Stimulated activated CD8-positive, alpha-beta memory T cell treated with anti-CD3 and anti-CD28 coated beads, Interleukin-4, amount 100 ng/mL, for 24 hours (primary cell): ENCODE measurements around the gene GIN1.
"Not testable (repeated sequence)": the region's sequence is repeated elsewhere in the genome, so short reads cannot be mapped to it uniquely, and the experiment has no call there.

Experiments used
- DNase-seq: peaks from one replicate; pipeline ENCODE4 v3.0.0-alpha.2; 2020; ENCODE audit warnings: low read depth

GIN1 gene

DNA sequence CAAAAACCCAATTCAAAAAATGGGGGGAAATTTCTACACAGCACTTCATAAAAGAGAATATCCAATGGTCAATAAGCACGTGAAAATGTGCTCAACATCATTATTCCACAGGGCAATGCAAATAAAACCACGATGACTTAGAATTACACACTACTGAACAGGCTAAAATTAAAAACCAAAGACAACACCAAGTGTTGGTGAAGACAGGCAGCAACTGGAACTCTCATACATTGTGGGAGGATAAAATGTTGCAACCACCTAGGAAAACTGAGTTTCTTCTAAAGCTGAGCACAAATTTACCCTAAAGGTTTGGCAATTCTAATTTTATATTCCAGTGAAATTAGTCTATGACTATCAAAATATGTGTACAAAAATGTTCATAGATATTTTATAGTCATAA, 9.5 kb downstream of the GIN1 start:
- no peak for DNase-seq

DNA sequence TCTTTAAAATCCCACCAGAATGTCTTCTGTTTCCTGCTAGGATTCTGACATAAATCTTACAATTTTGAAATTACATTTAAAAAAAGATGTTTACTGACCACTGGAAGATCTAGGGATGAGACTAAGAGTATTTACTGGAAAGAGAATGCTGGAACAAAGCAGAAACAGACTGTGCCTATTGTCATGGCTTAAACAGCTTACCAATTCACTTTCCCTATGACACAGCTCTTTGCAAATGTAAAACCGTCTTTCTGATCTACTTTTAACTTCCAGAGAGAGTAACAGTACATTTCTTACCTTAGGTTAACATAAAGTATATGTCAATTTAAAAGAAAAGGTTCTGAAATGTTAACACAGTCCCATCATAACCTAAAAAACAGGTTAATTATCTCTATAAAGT, 10.7 kb downstream of the GIN1 start:
- no peak for DNase-seq

DNA sequence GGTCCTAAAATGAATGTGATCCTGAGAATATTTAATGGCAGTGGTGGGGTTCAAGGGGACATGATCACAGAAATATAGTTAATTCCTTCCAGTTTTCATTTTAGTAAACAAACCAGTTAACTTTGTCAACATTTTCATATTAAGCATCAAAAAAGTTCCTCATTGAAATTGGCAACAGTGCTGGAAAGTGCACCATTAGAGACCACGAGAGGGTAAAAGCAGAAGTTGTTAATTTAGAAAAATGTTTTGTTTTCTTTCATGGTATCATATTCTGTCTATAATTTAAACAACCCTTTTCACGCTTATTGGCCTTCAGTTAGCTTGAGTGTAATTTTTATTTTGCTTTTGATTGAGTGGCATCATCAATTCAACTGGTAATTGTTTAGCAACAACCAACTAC, 11.9 kb downstream of the GIN1 start:
- DNase-seq, result no peak

DNA sequence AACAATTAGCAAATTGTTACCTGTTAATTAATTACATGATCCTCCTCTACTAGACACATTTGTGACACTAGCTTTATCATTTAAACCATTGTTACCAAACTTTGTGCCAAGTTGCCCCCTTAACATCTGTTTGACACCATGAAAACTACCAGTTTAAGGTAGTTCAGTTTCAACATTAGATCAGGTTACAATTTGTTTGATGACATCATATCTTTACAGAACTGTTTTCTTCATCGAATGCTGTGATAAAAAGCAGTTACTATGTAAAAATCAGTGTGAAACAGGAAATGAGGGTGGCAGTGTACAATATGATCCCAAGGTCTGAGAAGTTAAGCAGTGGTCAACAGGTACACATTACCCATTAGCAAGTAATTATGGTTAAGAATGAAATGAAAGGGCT, 17.7 kb downstream of the GIN1 start:
- DNase-seq, result no peak

DNA sequence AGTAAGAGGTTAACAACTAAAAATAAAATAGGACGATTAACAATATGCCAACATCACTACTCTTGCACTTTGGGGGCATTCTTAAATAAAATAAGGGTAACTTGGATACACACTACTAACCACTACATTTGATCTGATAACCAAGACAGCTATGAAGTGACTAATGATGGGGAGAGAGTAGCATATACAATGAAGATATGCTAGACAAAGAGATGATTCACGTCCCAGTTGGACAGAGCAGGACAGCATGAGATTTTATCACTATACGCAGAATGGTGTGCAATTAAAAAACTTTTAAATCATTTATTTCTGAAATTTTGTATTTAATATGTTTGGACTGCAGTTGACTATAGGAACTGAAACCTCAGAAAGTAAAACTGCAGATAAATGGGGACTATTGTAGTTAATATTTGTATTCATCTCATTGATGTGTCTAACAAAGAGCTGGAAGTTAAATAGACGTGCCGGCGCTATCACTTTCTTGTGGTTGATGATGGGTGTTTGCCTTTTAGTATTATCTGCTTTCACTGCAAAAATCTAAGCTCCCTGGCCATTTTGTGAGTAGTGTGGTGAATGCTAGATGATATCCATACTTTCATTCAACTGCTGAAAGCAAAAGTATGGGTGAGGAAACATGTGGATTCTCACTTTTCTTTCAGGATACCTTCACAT, 18.7 kb downstream of the GIN1 start:
- DNase-seq, result no peak

DNA sequence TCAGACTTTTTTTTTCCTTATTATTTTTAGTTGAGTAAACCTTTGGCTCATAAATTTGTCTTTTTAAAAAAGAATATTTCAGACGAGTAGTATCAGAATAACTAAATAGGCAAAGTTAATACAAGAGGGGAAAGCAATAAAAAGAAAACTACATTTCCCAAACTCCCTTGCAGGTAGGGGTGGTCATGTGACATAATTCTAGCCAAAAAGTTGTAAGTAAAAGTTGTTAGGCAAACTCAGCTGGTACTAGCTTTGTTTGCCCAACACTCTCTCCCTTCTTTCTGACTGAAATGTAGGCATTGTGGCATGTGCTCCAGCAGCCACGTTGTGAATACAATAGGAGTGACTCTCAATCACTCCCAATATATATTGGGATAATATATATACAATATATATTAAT, 20.9 kb downstream of the GIN1 start:
- DNase-seq, result no peak

DNA sequence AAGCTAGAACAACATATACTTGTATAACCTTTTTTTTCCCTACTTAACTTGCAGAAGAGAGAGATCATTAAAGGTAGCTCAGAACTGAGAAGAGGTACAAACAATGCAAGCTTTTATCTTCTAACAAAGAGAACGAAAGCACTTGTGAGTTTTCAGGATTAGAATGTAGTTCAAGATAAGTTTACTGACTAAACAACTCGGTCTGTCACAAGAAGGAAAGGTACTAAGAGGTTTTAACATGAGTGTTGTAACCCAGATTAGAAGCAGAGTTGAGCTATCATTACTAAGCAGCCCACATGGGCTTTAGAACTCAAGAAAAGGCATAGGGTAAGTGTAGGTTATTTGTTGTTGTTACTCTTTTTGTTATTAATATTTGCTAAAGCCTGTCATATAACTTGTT, 25.2 kb downstream of the GIN1 start:
- DNase-seq, result no peak

DNA sequence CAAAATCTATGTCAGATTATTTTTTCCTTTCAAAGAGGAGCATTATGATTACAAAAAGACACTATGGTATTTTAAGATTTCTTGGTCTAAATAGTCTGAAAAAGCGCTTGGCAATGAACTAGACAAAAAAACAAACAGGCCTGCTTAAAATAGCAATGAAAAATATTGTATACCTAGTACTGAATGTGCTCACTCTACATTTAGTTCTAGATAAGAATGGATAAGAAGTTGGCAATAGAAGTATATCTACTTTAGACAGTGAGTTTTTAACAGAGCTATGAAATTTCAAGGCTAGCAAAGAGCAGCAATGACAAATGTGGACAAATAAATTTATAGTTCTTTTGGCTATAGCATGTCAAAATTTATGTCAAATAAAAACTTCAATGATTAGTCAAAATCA, 26.2 kb downstream of the GIN1 start:
- no peak for DNase-seq

DNA sequence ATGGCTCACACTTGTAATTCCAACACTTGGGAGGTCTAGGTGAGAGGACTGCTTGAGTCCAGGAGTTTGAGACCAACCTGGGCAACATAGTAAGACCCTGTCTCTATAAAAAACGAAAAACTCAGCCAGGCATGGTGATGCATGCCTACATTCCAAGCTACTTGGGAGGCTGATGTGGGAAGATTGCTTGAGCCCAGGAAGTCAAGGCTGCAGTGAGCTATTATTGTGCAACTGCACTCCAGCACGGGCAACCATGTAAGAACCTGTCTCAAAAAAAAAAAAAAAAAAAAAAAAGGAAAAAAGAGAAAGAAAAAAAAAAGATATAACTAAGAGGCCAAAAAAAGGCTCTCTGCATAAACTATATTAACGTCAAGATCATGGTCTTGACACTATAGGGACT, 27.3 kb downstream of the GIN1 start:
- DNase-seq, result no peak

DNA sequence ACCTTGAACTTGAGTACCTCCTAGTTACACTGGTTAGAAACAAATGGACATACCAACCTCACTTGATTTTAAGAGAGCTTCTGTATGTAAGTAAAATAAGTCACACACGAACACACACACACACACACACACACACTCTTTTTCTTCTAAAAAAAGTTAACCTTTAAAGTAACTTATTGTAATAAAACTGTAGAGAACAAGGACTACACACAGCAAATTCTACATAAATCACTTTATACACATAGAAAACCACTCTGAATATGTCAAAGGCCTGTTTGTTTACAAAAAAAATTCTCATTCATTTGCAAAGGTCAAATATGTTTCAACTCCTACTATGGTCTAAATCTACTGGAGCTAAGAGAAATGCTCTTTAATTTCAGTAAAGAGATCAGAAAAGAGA, 29.1 kb downstream of the GIN1 start:
- DNase-seq, result no peak

DNA sequence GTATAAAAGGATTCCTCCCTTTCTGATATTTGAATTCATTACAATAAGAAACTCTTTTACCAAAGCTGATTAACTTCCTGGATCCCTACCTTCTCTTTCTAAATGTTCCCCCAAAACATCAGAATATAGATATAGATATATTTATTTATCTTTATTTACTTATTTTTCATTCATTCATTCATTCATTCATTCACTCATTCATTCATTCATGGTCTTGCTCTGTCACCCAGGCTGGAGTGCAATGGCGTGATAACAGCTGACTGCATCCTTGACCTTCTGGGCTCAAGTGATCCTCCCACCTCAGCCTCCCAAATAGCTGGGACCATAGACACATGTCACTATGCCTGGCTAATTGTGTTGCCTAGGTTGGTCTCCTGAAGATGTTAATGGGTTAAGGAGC, 30.7 kb downstream of the GIN1 start:
- DNase-seq, result no peak

DNA sequence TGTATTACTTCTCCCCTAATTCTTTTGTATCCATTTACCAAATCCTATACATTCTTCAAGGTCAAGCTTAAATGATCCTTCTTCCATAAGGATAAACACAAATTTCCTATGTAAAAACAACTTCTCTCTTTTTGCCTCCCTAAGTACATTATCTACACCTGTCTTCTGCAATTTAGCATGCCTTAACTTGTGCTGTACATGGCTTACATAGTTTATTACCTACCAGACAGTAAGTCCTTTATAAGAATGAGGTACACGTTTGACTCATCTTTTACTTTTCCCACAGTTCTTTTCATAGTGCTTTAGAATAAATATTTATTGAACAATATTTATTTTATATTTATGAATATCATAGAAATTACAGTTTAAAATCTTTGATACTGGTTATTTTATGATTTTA, 33.4 kb downstream of the GIN1 start:
- no peak for DNase-seq

DNA sequence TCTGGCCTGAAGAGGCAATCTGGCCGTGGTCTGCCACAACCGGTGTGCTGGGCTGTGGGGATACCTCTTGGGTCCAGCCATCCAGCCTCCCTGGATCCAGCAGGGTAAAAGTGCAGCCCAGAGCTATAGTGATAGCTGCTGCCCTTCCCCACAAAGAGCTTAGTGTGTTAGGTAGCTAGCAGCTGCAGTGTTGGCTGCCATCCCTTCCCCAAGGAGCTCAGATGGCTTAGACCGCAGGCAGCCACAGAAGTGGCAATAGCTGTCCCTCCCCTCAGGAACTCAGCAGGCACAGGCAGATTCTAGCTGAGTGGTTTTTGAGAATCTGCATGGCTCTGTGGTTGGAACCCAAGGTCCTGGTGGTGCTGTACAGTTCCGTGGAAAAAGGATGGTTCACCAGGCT, 40.1 kb downstream of the GIN1 start:
- no peak for DNase-seq

DNA sequence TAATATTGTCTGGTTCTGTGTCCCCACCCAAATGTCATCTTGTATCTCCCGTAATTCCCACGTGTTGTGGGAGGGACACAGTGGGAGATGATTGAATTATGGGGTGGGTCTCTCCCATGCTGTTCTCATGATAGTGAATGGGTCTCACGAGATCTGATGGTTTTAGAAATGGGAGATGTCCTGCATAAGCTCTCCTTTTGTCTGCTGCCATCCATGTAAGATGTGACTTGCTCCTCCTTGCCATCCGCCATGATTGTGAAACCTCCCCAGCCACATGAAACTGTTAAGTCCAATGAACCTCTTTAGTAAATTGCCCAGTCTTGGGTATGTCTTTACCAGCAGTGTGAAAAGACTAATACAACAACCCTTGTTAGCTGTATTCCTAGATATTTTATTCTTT, 44.5 kb downstream of the GIN1 start:
- DNase-seq, result no peak

DNA sequence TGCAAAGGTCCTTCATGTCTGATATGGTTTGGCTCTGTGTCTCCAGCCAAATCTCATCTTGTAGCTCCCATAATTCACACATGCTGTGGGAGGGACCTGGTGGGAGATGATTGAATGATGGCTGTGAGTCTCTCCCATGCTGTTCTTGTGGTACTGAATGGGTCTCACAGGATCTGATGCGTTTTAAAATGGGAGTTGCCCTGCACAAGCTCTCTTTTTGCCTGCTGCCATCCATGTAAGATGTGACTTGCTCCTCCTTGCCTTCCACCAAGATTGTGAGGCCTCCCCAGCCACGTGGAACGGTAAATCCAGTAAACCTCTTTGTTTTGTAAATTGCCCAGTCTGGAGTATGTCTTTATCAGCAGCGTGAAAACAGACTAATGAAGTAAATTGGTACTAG, 46.4 kb downstream of the GIN1 start:
- DNase-seq, result not testable (repeated sequence)

DNA sequence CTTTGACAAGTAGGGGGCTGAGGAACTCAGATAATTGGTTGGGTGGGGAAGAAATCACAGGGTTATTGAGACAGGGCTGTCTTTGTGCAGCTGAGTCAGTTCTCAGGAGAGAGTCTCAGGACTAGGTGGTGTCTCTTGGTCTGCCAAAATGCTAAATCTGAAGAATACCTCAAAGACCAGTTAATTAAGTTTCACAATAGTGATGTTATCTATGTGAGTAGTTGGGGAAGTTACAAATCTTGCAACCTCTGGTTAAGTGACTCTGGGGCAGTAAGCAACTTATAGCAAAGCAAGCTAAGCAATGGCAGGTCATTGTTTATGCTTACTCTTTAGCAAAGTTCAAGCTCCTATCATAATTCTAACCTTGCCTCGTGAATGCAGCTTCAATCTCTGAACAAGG, 53.6 kb downstream of the GIN1 start:
- no peak for DNase-seq

DNA sequence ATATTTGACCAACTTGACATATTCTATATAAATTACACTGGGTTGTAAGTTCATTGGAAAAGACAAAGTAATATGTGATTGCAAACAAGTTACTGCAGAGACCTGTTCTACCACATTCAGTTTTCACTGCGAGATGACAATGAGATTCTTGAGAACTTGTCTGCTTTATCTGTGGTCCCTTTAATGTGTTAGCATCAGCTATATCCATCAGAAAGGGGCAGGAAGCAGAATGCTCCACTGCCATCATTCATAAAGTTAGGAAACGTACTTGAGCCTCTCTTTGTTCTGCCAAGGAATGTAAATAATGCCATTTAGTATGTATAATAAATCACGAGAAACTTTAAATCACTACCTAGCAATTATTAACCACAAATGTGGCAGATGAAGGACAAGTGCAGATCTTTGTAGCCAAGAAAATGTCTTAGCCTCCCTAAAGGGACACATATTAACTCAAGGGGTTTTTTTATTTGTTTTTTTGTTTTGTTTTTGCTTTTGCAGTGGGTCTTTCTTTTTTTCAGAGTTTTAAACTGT, 59.4 kb downstream of the GIN1 start:
- no peak for DNase-seq

DNA sequence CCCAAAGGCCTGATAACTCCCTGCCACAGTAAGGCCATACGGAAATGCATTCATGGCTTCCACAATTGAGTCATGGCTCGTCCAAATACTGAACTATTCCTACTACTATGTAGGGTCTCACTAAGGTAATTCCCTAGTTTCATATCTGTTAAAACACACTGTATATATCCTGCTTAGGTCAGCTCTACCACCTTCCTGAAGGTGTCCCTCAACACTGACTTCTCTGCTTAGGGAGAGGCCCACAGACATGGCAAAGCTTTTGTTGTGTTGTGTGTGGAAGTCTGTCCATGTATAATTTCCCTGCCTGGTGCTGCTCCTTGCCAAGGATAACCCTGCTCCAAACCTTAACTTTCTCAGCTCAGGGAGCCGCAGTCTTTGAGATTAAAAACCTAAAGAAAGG, 60.4 kb downstream of the GIN1 start:
- DNase-seq, result no peak

DNA sequence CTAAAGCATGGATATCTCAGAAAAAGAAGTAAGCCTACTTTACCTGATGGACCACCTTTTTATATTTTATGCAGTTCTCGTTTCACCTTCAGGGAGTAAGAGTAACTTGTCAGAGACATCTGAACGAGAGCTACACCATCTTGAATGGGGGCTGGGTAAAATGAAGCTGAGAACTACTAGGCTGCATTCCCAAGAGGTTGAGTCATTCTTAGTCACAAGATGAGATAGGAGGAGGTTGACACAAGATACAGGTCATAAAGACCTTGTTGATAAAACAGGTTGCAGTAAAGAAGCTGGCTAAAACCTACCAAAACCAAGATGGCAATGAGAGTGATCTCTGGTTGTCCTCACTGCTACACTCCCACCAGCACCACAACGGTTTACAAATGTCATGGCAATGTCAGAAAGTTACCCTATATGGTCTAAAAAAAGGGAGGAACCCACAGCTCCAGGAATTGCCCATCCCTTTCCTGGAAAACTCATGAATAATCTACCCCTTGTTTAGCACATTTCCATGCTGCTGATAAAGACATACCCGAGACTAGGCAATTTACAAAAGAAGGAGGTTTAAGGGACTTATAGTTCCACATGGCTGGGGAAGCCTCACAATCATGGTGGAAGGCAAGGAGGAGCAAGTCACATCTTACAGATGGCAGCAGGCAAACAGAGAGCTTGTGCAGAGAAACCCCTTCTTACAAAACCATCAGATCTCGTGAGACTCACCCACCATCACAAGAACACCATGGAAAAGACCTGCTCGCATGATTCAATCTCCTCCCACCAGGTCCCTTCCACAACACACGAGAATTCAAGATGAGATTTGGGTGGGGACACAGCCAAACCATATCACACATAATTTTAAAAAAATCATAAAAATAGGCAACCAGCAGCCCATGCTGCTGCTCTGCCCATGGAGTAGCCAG, 62.5 kb downstream of the GIN1 start:
- no peak for DNase-seq

DNA sequence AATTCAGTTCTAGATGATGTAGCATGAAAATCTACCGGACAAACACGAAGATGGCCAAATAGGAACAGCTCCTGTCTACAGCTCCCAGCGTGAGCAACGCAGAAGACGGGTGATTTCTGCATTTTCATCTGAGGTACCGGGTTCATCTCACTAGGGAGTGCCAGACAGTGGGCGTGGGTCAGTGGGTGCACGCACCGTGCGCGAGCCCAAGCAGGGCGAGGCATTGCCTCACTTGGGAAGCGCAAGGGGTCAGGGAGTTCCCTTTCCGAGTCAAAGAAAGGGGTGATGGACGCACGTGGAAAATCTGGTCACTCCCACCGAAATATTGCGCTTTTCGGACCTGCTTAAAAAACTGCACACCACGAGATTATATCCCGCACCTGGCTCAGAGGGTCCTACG, 73.2 kb downstream of the GIN1 start:
- not testable (repeated sequence) for DNase-seq

DNA sequence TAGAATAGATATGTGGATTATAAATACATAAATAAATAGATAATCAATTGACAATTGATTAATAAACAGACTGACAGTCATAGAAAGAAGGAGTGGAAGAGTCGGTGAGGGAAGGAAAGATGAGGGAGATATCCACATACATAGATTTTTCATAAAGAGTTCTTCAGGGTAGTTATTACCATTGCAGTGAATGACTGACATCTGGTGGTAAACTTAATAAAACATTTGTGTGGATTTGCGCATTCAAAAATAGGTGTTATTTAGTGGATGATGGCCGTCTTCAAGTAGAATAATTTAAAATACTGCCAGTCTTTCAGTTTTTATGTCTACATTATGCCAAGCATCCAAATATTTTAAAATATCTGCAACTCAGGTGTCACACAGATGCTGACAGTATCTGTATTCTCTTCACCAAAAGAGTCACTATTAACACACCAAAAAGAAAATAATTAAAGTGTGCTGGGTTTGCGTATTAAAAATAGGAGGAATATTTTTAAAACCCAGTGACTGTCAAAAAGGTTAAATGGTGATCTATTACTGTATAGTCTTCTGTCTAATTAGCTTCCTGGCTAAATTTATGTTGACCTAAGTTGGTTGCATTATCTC, 78.8 kb downstream of the GIN1 start:
- no peak for DNase-seq

DNA sequence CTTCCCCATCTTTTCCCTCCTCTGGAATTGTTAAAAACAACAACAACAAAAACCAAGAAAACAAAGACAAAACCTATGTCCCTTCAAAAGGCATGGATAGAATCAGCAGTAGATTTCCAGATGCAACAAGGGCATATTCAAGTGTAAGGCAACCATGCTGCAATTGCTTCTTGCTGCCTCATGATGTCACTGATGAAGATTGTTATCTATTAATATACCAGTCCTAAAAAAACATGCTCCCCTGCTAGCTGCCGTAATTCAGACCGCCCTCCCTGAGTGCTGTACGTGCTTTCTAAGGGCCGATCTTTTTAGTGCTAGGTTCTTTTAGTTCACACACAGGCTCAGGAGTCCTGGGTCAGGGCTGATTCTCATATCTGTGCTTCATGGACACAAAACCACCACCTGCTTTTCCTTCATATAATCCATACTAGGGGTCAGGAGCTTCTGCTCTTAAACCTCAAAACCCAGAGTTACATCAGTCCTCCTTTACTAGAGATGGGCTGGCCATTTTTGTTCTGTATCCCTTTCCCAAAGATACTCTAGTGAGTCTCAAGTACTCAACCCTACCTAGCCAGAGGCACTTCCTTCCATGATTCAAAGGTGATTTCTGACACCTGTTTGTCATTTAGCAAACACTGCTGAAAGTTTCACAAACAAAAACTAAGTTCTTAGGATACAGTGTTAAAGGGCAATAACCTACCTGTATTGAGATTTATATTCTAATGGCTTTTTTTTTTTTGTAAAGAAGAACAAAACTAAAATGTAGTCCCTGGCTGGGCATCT, 82.1 kb downstream of the GIN1 start:
- no peak for DNase-seq
